Activated CD8-positive, alpha-beta memory T cell treated with anti-CD3 and anti-CD28 coated beads, Interleukin-2, amount 50 U/mL, for 1 hour (primary cell): ENCODE data around the gene AQP9.
"Not testable (repeated sequence)": the region's sequence is repeated elsewhere in the genome, so short reads cannot be mapped to it uniquely, and the experiment has no call there.

ENCODE experiments used
- DNase-seq: peaks from one replicate; pipeline ENCODE4 v3.0.0-alpha.2; 2020; ENCODE audit errors: extremely low read depth

AQP9 gene, protein sequence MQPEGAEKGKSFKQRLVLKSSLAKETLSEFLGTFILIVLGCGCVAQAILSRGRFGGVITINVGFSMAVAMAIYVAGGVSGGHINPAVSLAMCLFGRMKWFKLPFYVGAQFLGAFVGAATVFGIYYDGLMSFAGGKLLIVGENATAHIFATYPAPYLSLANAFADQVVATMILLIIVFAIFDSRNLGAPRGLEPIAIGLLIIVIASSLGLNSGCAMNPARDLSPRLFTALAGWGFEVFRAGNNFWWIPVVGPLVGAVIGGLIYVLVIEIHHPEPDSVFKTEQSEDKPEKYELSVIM

GRCh38 chr15:58138106-58138505 is at the start of gene AQP9:
TSS of gene AQP9 (plus strand) at chr15:58138381. CDS start at chr15:58138566, 185 bp downstream.
- DNase-seq: no peak

- DNase-seq: no peak
Measured at GRCh38 chr15:58095415-58095814, 42.8 kb upstream of the AQP9 start.

GRCh38 chr15:58096529-58097084 is 41.6 kb upstream of the AQP9 start:
- DNase-seq: no peak

DNA sequence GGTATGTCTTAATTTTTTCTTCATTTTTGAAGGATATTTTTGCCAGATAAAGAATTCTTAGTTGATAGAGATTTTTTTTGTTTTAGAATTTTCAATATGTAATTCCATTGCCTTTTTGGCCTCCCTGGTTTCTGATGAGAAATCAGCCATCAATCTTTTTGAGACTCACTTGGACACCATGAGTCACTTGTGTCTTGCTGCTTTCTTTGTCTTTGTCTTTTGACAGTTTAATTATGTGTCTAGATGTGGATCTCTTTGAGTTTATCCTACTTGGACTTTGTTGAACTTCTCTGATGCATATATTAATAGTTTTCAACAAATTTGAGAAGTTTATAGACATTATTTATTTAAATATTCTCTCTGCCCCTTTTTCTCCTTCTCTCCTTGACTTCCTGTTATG is 34.7 kb upstream of the AQP9 start:
- DNase-seq: no peak

DNA sequence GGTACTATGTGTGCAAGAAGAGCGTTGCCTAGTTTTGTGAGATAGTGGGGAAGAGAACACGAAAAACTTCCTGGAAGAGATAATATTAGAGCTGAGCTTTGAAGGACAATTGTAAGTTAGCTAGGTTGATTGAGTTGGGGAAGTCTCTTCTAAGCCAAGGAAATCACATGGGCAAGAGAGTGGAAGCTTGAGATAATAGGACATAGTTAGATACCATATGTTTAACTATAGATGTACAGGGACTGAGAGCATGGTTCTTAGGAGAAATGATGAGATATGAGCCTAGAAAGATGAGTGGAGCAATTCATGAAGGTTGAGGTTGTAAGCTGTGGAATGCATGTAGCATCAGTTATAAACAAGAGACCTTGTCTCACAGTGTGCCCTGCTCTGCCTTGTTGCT is 30.1 kb upstream of the AQP9 start:
- DNase-seq: no peak

GRCh38 chr15:58109419-58109818 is 28.8 kb upstream of the AQP9 start:
- DNase-seq: no peak

DNA sequence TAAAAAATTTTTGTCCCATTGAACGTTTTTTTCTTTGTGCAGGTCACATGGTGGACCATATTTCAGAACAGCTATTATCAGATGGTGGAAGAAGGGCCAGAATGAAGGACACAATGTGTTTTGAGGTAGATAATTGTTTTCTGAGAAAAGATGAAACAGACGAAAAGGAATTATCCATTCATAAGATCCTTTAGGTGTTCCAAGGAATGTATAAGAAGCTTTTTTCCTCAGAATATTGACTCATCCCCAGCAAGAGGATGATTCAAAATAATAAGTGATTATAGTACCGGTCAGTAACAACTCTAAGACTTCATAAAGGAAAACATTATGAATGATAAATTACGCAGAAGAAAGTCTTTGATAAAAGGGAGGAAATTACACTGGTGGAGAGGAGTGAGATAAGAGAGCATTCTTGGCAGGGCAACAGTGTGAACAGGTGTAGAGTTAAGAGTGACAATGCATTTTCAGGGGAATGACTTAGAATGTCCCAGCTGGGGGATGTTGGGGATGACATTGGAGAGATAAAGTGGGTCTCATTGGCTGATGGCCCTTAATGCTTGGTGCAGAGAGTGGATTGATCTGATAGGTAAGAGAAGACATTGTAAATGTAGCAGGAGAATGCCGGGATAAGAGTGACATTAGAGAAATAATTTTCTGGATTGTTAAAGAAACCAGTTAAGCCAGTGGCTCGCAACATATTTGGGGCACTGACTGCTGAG is 27.0 kb upstream of the AQP9 start:
- DNase-seq: no peak

- no peak for DNase-seq
Measured at GRCh38 chr15:58111718-58112104, 26.5 kb upstream of the AQP9 start.

GRCh38 chr15:58113358-58113757 is 24.8 kb upstream of the AQP9 start:
- DNase-seq: not testable (repeated sequence)

- DNase-seq: no peak
Measured at GRCh38 chr15:58114388-58114787, 23.8 kb upstream of the AQP9 start.

DNA sequence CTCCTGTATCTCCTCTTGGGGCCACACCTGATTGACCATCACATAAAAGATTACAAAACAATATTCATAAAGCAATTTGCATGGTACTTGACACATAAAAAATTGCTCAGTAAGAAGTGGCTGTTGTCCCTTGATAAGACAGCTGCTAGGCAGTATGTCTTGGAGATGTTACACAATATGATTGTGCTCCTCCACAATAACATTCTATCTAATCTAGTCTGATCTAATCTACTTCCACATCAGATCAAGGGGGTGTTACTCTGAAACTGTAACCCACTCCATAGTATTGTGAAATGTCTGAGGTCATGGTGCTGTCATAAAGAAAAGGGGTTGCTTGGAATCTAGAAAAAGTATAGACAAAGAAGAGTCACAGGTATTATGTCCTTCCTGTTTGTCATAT is 23.4 kb upstream of the AQP9 start:
- DNase-seq: no peak

DNA sequence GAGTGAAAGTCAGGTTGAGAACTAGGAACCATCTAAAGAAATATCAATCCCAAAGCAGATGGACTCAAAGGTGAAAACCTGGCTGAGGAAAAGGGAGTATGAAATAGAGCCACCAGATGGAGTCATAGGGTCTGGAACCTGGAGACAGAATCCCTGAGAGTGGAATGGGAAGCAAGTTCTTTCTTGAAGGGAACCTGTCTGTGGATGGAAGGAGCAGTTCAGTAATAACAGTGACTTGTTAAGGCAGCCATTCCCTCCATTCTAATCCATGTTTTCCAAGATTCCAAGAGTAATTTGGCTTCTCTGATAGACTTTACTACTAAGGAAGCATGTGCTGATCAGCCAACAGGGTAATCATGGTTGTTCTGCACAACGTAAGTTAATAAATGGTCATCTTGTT is 22.5 kb upstream of the AQP9 start:
- DNase-seq: no peak

- DNase-seq: no peak
Measured at GRCh38 chr15:58117619-58118018, 20.6 kb upstream of the AQP9 start.

DNA sequence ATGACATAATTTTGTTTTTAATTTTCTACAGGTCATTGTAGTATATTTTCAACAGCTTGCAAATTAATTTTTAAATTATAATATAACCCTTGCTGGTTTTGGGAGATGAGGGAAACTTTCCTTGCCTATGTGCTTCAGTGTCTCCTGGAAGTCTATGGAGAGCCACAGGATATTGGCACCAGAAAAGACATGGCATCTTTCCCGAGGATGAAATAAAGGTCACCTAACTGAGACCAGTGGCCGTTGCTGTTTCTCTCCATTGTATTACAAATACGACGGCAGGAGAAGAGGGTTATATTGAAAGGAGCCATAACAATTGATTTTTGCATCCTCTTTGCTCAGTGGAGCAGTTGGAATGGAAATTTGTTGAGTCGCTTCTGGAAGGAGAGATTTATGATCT is 19.9 kb upstream of the AQP9 start:
- DNase-seq: no peak

- DNase-seq: no peak
Measured at GRCh38 chr15:58119016-58119415, 19.2 kb upstream of the AQP9 start.

DNA sequence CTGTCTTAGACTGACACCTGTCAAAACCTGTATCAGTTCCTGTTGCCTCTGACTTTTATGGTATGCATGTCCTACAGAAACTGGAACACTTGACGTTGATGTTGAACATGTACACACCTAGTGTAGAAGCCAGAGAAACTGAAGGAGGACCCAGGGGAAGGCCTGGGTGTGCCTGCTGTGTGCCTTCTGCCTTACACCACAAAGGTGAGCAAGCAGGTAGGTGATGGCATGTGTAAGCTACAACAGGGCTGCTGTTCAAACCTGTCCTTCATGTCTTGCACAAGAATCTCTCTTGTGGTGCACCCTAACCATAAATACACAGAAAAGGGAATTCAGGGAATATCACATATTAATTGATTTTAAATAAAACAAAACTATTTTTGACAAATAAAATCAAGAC is 13.6 kb upstream of the AQP9 start:
- DNase-seq: no peak

DNA sequence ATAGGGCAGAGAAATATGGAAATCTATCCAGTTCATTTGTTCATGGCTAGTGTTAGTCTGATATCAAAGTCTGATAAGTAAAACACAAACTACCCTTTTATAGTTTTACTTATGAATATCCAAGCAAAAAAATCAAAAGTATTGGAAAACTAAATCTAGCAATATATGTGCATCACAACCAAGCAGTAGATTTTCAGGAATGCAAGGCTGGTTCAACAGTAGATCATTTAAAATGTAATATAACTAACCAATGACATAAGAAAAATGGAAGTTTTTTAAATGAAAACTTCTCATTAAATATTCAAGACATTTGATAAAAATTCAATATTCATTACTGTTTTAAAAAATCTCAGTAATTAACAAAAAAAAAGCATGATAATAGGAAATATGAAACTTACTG is 12.8 kb upstream of the AQP9 start:
- DNase-seq: no peak

- no peak for DNase-seq
Measured at GRCh38 chr15:58134886-58135285, 3.3 kb upstream of the AQP9 start.

GRCh38 chr15:58135511-58136174 is 2.5 kb upstream of the AQP9 start:
- no peak for DNase-seq

DNA sequence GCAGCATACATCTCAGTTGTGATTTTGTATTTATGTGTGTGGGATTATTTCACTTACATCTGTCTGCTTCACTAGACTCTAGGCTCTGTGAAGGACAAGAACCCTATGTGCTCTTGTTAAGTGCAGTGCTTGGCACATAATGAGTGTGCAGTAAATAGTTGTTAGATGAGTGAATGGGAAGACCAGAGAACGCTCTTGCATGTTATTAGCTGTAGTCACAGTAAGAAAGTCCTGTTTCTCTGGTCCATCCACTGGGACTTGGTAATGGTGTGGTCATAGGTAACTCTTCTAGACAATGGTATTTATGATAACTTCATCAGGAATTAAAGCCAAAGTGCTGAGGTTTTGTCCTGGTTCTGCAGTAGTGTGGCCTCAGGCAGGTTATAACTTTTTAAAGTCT is 1.4 kb upstream of the AQP9 start:
- DNase-seq: no peak

GRCh38 chr15:58137686-58138085 is 495 bp upstream of the AQP9 start:
- DNase-seq: no peak

DNA sequence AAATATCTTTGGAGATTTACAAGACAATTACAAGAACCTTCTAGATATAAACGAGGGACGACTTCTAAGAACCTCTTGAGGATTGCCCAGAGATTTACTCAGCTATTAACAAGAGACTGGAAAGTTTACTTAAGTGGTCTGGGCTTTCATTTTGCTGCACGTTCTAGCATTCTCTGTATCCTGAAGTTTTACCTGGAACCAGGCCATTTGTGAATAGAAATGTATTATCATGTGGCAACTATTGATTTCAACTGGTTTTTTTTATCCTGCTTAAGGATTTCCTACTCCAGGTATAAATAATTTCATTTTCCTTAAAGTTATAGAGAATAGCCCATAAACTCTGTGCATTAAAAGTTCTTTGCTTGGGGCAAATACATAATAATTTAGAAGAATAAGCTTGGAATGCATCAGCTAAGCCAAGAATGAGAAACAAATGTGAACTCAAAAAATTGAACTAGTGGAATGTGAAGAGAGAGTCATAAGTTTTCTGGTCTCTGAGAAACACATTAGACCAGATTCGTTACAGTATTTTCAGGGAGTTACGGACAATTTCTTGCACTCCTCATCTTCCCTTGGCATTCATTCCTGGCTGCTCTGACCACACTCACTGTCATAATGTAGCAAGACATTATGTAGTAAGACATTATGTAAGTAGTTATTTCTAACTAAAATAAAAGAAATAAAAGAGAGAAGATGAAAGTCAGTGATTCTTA is 1.3 kb downstream of the AQP9 start:
- DNase-seq: no peak
